GM13977 (cell line): ENCODE results near the gene CCDC200.
"Not testable (repeated sequence)": the region's sequence is repeated elsewhere in the genome, so short reads cannot be mapped to it uniquely, and the experiment has no call there.

Experiments used
- DNase-seq: peaks from one replicate; pipeline ENCODE4 v3.0.0; 2012; ENCODE audit warnings: low spot score
- in situ Hi-C: fragments of 300-500 bp; cut with MboI; formaldehyde crosslinking; loops from one replicate; pipeline ENCODE4 v1.12.0; 2022; ENCODE audit warnings: low sequenced_read_pairs, low pct_unique_long_range_greater_than_20kb, mixed read lengths, inconsistent platforms; ENCODE audit not compliant: unreplicated experiment
- TF ChIP-seq, protein P1 (sequence below): IDR thresholded peaks from 2 replicates; pipeline ENCODE4 v1.5.1; 2012; ENCODE audit warnings: mild to moderate bottlenecking, control low read depth; ENCODE audit not compliant: insufficient read depth; ENCODE audit errors: extremely low read depth, missing control alignments

The CCDC200 gene

GRCh38 chr17:43228020-43228782 is at the start of gene CCDC200:
Gene CCDC200, minus strand, starts transcription at chr17:43228623. Its CDS starts 69 bp downstream, at chr17:43228554.
- in situ Hi-C loops, DNase-seq: not testable (repeated sequence)

DNA sequence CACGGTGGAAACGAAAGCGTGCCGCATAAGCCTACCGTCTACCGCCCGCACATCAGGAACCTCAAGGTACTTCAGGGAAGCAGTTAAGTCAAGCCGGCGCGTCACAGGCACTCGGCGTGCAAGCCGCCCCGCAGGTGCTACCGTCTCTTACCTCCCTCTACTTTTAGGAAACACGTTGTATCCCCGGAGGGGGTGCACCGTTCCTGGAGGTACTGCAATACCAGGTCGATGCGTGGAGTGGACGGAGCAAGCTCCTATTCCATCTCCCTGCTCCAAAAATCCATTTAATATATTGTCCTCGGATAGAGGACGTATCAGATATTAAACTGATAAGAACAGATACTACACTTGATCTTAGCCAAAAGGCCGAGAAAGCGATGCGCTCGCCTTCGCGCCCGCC is 44.5 kb upstream of the CCDC200 start:
- DNase-seq, in situ Hi-C loops: not testable (repeated sequence)

GRCh38 chr17:43272483-43272882 is 44.1 kb upstream of the CCDC200 start:
- DNase-seq, in situ Hi-C loops: not testable (repeated sequence)

DNA sequence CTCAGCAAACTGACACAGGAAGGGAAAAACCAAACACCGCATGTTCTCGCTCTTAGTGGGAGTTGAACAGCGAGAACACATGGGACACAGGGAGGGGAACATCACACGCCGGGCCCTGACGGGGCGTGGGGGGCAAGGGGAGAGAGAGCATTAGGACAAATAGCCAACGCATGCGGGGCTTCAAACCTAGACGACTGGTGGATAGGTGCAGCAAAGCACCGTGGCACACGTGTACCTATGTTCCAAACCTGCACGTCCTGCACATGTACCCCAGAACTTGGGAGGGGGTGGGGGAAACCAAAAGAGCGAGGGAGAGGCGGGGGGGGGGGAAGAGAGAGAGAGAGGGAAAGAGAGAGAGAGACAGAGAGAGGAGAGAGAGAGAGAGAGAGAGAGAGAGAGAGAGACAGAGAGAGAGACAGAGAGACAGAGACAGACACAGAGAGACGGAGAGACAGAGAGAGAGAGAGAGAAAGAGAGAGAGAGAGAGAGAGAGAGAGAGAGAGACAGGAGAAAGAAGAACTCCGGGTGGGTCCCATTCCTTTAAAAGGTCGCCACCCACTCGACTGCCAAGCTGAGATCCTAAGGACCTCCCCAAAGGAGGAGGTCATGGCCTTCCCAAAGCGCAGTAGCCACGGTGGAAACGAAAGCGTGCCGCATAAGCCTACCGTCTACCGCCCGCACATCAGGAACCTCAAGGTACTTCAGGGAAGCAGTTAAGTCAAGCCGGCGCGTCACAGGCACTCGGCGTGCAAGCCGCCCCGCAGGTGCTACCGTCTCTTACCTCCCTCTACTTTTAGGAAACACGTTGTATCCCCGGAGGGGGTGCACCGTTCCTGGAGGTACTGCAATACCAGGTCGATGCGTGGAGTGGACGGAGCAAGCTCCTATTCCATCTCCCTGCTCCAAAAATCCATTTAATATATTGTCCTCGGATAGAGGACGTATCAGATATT is 42.4 kb upstream of the CCDC200 start:
- in situ Hi-C loops: not testable (repeated sequence)

DNA sequence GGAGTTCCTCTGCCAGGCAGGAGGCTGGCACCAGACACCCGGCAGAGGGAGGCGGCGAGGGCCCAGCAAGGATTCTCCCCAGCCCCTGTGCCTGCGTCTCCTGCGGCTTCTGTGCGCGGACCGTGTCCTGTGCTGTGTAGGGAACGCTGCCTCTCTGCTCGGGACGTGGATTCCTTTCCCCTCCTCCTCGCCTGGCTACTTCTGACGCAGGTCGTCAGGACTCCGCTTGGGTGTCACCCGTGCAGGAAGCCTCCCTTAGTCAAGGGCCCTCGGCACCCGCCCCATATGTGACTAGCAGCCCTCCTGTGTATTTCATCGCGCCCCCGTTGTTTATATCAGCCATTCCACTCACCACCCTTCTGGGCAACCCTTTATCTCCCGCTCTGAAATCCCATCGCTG is 18.0 kb upstream of the CCDC200 start:
- DNase-seq, in situ Hi-C loops: not testable (repeated sequence)

More for the DNA sequence above, 42.4 kb upstream of the CCDC200 start:
- not testable (repeated sequence) for DNase-seq

GRCh38 chr17:43240596-43241352 is 12.4 kb upstream of the CCDC200 start:
- in situ Hi-C loops, DNase-seq: not testable (repeated sequence)

DNA sequence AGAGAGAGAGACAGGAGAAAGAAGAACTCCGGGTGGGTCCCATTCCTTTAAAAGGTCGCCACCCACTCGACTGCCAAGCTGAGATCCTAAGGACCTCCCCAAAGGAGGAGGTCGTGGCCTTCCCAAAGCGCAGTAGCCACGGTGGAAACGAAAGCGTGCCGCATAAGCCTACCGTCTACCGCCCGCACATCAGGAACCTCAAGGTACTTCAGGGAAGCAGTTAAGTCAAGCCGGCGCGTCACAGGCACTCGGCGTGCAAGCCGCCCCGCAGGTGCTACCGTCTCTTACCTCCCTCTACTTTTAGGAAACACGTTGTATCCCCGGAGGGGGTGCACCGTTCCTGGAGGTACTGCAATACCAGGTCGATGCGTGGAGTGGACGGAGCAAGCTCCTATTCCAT is 11.2 kb upstream of the CCDC200 start:
- in situ Hi-C loops, DNase-seq: not testable (repeated sequence)

- DNase-seq, in situ Hi-C loops: not testable (repeated sequence)
Observed at GRCh38 chr17:43233877-43234276, 5.5 kb upstream of the CCDC200 start, which contains the start of gene RNU2-1. Gene RNU2-1, minus strand, starts transcription at chr17:43233977.

DNA sequence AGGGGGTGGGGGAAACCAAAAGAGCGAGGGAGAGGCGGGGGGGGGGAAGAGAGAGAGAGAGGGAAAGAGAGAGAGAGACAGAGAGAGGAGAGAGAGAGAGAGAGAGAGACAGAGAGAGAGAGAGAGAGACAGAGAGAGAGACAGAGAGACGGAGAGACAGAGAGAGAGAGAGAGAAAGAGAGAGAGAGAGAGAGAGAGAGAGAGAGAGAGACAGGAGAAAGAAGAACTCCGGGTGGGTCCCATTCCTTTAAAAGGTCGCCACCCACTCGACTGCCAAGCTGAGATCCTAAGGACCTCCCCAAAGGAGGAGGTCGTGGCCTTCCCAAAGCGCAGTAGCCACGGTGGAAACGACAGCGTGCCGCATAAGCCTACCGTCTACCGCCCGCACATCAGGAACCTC is 4.8 kb upstream of the CCDC200 start:
- in situ Hi-C loops, DNase-seq: not testable (repeated sequence)

- DNase-seq, in situ Hi-C loops: not testable (repeated sequence)
Observed at GRCh38 chr17:43232021-43232699, 3.7 kb upstream of the CCDC200 start.

DNA sequence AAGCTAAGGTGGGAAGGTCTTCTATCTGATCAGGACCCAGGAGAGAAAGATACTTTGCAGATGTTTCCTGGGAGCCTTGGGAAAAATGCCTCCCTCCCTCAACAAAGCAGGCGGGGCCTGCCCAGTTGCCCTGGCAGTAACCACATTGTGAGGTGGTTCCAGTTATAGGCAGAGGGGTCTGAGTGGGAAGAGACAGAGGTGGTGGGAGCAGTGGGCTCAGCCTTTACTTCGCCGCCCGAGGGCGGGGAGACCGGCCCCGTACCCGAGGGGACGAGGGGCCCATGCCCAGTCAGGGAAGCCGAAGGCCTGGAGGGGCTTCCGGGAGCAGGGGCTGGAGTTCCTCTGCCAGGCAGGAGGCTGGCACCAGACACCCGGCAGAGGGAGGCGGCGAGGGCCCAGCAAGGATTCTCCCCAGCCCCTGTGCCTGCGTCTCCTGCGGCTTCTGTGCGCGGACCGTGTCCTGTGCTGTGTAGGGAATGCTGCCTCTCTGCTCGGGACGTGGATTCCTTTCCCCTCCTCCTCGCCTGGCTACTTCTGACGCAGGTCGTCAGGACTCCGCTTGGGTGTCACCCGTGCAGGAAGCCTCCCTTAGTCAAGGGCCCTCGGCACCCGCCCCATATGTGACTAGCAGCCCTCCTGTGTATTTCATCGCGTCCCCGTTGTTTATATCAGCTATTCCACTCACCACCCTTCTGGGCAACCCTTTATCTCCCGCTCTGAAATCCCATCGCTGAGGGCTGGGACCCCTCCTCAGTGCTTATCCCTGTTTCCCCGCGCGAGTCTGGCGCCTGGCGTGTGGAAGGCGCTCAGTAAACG is 3.0 kb upstream of the CCDC200 start:
- in situ Hi-C loops: not testable (repeated sequence)

GRCh38 chr17:43226393-43226792 is 2.0 kb downstream of the CCDC200 start:
- TF ChIP-seq, protein P1, sequence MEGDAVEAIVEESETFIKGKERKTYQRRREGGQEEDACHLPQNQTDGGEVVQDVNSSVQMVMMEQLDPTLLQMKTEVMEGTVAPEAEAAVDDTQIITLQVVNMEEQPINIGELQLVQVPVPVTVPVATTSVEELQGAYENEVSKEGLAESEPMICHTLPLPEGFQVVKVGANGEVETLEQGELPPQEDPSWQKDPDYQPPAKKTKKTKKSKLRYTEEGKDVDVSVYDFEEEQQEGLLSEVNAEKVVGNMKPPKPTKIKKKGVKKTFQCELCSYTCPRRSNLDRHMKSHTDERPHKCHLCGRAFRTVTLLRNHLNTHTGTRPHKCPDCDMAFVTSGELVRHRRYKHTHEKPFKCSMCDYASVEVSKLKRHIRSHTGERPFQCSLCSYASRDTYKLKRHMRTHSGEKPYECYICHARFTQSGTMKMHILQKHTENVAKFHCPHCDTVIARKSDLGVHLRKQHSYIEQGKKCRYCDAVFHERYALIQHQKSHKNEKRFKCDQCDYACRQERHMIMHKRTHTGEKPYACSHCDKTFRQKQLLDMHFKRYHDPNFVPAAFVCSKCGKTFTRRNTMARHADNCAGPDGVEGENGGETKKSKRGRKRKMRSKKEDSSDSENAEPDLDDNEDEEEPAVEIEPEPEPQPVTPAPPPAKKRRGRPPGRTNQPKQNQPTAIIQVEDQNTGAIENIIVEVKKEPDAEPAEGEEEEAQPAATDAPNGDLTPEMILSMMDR: no peak
- in situ Hi-C loops: no loop called here
- no peak for DNase-seq

More for the DNA sequence above, 3.0 kb upstream of the CCDC200 start:
- not testable (repeated sequence) for DNase-seq
